GM21717 (cell line): ENCODE results near the gene OR6K3.

Experiments
- ATAC-seq: cut with Tn5 transposase; IDR thresholded peaks from one replicate; pipeline ENCODE4 v1.9.1; 2021; ENCODE audit warnings: mild to moderate bottlenecking, moderate library complexity; ENCODE audit not compliant: unreplicated experiment

Gene OR6K3

GRCh38 chr1:158687037-158687436 is 33.5 kb downstream of the OR6K3 start:
- no peak for ATAC-seq

DNA sequence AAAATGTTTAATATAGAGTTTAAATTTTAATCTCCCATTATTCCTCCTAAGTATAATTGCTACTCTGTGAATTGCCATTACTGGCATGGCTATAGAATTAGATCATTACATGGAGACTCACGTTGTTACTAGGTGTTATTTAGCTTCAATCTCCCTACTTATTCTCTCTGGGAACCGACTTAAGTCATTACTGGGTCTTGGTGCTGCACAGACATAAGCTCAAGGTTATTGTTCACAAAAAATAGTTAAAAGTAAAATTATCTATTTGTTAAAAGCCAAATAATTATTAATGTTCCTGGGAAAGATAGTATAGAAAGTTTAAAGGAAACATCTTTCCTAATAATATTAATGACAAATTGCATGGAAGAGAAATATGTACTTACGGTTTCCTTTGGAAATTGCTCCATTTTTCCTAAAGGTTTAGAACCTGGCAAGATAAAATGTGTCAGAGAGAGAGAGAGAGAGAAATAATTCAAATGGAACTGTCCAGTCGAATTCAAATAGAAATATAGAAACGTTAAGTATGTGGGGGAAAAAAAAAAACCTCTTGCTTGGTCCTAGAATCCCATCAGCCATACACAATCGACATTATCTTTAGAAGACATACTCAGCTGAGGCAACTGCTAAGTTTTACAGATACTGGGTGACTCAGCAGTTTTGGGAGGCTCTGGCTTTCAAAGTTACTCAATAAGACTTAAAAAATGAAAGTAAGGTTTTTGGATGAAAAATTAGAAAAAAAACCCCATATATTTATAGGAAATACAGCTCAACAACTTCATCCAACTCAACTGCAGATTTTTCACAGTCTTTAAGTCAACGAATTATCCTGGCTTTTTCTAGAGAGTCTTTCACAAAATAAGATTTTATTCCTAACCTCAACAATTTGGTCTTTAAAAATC is 34.2 kb downstream of the OR6K3 start, which contains the start of gene SPTA1:
TSS of gene SPTA1 (minus strand) at position 605 of the 899 bp plus-strand sequence. CDS start at position 407, 198 bp downstream.
- ATAC-seq, result no peak

GRCh38 chr1:158685085-158685484 is 35.4 kb downstream of the OR6K3 start:
- no peak for ATAC-seq

DNA sequence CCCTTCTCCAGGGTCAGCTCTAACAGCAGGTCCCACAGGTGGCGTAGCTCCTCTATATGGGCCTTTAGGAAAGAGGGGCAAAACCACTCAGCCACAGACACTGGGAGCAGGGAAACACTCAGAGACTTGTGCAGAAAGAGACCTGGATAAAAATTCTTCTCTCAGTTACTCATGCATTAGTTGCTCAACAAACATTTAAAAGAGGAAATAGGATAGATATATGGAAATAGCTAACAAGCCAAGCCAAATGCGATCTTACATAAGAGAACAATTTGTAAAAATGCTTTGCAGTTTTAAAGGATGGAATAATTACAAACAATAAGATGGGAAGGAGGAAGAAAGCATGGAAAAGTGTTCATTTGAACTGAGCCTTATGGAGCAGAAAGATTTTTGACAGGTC is 38.9 kb downstream of the OR6K3 start:
- ATAC-seq, result no peak

DNA sequence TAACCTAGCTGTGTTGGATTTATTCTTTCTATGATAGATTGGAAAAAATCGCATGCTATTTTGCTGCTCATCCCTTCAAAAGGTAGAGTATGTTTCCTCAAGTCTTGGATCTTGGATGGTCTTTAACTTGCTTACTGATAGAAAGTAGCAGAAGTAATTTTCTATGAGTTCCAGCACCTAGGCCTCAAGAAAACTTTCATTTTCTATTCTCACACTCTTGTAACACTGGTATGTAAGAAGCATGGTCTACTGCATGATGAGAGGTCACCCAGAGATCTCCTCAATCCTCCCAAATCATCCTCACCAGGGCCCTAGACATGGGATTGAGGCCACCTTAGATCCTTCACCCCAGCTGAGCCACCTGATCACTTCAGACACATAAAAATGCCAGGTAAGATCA is 41.2 kb downstream of the OR6K3 start:
- ATAC-seq, result no peak

DNA sequence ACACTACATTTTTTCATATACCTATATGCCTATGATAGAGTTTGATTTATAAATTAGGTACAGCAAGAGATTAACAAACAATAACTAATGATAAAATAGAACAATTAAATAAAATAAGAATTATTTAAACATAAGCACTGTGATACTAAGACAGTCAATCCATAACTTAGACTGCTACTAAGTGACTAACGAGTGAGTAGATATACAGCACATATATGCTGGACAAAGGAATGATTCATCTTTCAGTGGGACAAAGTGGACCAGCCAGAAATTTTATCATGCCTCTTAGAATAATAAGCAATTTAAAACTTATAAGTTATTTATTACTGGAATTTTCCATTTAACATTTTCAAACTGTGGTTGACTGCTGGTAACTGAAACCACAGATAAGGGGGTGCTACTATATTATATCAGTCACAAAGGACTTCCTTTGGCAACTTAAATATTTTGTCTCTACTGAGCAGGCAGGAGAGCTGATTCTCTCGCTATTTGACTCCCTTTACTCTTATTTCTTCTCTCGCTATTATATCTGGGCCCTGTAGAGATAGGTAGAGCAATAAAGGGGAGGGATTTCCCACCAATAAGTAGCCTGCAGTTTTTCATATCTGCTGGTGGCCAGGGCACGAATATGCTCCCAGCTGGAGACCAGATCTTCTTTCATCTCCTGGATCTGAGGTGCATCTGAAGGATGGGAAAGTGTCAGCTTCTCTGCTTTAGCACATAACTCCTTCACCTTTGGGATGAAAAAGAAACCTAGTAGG is 44.8 kb downstream of the OR6K3 start:
- ATAC-seq, result no peak

DNA sequence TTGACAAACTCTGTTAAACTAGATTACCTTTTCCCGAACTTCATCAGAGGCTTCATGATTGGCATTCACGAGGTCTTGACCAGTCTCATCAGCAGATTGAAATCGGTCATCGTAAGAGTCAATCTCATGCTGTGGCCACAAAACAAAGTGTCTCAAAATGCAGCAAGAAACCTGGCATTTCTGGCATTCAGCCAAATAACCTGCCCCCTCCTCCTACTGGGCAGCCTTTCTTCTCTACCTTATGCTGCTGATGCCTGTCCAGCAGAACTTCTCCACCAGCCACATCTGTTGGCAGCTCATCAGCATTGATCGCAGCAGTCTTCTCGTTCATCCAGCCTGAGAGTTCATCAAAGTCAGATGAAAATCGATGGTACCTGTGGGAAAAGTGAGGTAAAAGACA is 46.2 kb downstream of the OR6K3 start:
- ATAC-seq, result no peak
